Measurements from ENCODE around the gene MCM10. TPM values are rescaled to one million over a fixed set of nuclear protein-coding genes. Genes with fewer than 3 reads are reported as not detected.

MCM10 gene
- total RNA-seq, 4 donors from 2014 or later, result 1.0 to 6.4 (median 5.0) TPM

GRCh38 chr10:13241613-13242012 lies 80.3 kb downstream of the MCM10 start:
- TF ChIP-seq CTCF (IDR thresholded peaks at IDR 0.05; ENCODE audit: low read depth), result no peak

DNA sequence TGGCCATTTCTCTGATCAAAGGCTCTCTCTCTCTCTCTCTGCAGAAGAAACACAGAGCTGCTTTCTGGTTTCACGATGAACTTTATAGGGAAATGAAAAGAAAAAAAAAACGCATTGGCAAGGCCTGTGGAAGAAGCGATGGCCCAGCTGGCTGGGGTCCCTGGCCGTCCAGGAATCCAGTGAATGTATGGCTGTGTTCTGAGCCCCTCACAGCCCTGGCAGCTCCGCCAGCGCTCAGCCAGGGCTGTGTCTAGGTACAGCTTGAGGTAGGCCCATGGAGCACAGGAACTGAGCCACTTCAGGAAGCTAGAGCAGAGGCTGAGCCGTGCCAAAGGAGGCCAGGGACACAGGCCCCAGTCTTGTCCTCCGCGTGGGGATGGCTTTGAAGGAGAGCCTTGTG lies 85.9 kb downstream of the MCM10 start:
- TF ChIP-seq CTCF (IDR thresholded peaks at IDR 0.05; ENCODE audit: low read depth), result no peak

GRCh38 chr10:13247784-13248183 lies 86.4 kb downstream of the MCM10 start:
- no peak for TF ChIP-seq CTCF (IDR thresholded peaks at IDR 0.05; ENCODE audit: low read depth)

GRCh38 chr10:13253726-13254125 lies 92.4 kb downstream of the MCM10 start:
- TF ChIP-seq CTCF (IDR thresholded peaks at IDR 0.05; ENCODE audit: low read depth), result no peak

DNA sequence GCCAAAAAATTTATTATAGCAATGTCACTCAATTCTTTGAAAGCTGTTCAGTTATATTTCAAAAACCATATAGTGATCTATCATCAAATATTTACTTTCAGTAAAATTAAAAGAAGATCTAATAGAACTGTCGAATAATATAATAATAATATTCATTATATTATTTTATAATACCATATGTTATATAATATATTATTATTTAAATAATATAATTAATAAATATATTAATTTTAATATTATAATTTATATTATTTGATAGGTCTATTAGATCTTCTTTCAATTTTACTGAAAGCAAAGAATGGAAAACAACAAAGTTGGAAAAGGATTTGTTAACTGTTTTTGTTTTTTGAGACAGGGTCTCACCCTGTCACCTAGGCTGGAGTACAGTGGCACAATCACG lies 95.3 kb downstream of the MCM10 start:
- no peak for TF ChIP-seq CTCF (IDR thresholded peaks at IDR 0.05; ENCODE audit: low read depth)

DNA sequence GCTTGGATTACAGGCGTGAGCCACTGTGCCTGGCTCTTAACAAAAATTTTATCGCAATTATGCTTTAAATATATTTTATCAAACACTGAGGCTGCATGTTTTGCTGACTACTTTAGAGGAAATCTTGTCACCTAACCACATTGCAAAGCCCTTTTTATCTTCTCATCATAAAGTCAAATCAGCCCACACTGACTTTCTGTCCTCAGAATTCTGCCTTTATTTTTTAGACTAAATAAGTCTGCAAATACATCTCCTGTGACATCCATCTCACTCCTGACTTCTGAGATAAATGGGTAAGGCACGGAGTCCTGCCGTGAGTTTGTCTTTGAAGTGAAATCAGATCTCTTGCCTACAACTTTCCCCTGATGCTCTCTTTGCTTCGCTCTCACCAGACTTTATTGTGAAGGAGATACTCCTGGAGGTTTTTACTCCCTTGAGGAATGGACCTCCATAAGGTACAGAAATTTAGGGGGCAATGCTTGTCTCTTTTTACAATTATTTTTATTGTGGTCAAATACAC lies 96.3 kb downstream of the MCM10 start:
- no peak for TF ChIP-seq CTCF (IDR thresholded peaks at IDR 0.05; ENCODE audit: low read depth)

Small RNA genes lying within 50 kb of the gene (small RNA-seq; reads per million reads assigned to genes)
- not detected for gene RNU6-6P

Other genes starting within 250 kb of the MCM10 start
- 10 to 100 TPM in 3 of 4 donors, 1 to 10 TPM in 1; 4.8 to 39.1 (median 19.4) TPM for gene CCDC3, start 159.8 kb upstream of the MCM10 start, total RNA-seq
- 100 to 1,000 TPM in 2 of 4 donors, 10 to 100 TPM in 2; 69.0 to 195 (median 104) TPM for gene OPTN, start 61.4 kb upstream of the MCM10 start, total RNA-seq
- not detected for gene UCMA, start 72.8 kb downstream of the MCM10 start, total RNA-seq
- gene PHYH, start 138.5 kb downstream of the MCM10 start, total RNA-seq, result 10 to 100 TPM; 47.4 to 93.8 (median 57.4) TPM
- gene SEPHS1, start 186.7 kb downstream of the MCM10 start, total RNA-seq, result 10 to 100 TPM; 21.9 to 50.5 (median 37.8) TPM